Amniotic epithelial cell (primary cell): Measurements from ENCODE around the gene GSC2.

Source experiments
- DNase-seq: peaks from one replicate; pipeline ENCODE4 v3.0.0-alpha.2; 2010; ENCODE audit warnings: low read depth

The GSC2 gene

GRCh38 chr22:19152942-19153883 is 3.1 kb upstream of the GSC2 start:
- DNase-seq: no peak

DNA sequence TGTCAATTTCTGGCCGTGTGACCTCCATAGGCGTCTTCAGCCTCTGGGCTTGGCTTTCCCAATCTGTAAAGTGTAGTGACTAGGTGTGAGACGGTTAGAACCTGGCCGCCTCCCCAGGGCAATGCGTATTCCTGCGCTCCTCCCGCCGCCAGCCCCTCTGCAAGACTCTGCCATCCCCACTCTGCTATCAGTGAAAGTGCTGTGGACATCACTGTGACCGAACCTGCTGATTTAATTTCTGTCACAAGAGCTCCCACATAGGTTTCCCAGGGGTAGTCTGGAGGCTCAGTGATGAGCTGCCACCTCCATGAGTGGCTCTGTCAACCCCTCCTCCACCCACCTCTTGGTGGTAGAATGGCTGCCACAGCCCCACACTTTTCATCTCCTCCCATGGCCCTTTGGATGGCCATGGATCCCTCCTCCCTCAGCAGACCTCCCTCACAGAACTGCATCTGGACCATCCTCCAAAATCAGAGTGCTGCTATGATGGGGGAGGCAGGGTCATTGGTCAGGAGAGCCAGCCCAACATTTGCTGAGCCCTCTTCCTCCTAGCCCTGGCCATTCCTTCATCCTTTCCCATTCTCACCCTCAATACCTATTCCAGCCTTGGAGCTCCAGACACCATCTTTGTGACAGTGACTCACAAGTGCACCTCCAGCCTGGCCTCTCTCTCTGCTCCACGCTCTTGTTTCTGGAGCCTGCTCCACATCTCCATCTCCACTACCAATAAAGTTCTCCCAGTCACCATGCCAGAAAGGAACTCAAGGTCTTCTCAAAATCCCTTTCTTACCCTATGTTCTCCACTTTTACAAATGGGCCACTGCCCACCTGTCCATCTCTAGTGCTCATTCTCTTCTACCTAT is 1.5 kb upstream of the GSC2 start:
- no peak for DNase-seq

GRCh38 chr22:19150482-19151328 is 613 bp upstream of the GSC2 start:
- DNase-seq: no peak

DNA sequence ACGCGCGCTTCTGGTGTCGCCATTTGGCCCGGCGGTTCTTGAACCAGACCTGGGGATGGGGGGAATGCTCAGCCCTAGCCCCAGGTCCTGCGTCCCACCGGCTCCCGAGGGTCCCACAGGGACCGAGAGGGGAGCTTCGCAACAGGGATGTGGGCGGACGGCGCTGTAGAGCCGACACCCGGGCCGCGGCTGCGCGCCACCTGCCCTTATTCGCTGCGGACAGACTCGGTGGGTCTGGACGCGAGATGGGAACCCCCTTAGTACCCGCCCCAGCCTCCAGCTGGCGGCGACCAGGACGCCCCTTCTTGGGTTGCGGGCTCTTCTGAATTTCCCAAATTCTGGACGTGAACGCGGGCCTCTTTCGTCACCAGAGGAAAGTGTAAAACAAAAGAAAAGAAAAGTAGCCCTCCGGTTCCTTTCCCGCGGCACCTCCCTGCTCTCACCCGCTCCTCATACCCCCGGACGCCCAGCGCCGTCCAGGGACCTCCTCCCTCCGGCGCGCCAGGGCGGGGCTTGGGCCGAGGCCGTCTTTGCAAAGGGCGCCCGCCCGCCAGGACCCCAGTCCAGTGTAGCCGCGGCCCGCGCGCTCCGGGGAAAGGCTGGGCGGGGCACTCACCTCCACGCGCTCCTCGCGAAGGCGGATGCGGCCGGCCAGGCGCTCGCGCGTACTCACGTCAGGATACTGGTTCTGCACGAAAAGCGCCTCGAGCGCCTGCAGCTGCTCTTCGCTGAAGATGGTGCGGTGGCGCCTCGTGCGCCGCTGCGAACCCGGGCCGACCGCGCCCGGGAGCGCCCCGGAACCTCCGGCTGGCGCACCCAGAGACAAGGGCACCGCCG is 827 bp downstream of the GSC2 start:
- DNase-seq: no peak

GRCh38 chr22:19148417-19149046 is 1.6 kb downstream of the GSC2 start:
- DNase-seq: no peak

GRCh38 chr22:19147195-19147780 is 2.8 kb downstream of the GSC2 start:
- DNase-seq: no peak

DNA sequence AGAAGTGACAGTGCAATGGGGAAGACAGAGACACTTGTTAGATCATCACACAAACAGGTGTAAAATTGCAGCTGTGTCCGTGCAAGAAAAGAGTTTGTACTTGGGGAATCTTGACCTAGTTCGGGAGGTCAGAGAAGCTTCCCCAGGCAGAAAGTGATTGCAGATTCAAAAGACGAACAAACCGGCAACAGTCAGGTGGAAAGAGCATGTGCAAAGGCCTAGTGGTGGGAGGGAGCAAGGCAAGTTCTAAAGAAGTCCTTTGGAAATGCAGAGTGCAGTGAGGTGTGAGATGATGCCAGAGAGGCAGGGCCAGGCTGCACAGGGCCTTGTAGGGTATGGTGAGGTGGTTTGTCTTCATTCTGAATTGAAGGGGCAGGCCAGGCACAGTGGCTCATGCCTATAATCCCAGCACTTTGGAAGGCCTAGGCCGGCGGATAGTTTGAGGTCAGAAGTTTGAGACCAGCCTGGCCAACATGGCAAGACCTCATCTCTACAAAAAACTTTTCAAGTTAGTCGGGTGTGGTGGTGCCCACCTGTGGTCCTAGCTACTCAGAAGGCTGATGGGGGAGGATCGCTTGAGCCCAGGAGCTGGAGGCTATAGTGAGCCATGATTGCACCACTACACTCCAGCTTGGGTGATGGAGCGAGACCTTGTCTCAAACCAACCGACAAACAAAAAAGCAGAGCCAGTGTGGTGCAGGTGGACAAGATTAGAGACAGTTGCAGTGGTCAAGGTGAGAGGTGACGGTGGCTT is 3.7 kb downstream of the GSC2 start:
- no peak for DNase-seq

- no peak for DNase-seq
These were observed 6.1 kb downstream of the GSC2 start for GRCh38 chr22:19143967-19144400.

DNA sequence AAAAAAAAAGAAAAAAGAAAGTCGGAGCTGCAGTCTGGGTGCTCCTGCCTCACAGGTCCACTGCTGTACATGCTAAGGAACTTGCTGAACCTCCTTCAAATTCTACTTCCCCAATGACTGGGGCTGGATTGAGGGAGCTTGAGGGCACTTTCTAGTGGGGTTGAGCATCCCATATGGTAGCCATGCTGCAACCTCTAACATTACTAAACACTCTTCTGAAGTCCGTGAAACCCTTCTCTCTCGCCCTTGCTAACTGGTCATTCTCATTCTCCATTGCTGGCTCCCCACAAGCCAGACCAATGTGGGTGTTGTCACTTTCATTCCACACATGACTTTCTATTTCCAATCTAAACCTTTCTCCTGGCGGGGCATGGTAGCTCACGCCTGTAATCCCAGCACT is 6.9 kb downstream of the GSC2 start:
- DNase-seq: no peak

- no peak for DNase-seq
These were observed 7.7 kb downstream of the GSC2 start for GRCh38 chr22:19142394-19142793.

DNA sequence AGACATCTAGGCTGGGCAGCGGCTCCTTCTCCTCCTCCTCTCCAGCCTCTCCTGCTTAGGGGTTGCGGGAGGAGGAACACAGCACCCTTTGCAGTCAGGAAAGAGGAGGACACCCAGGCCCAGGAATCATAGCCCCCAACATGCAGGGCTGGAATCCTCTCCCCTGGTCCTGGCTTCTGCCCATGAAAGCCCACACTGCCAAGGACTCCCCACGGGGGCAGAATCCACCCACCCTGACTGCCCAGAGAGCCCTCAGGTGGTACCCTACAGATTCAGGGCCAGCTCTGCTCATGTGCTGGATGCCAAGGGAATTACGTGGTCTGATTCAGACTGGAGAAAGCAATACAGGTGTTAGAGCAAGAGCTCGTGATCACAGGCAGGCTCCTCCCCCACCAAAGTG is 10.1 kb downstream of the GSC2 start:
- no peak for DNase-seq

DNA sequence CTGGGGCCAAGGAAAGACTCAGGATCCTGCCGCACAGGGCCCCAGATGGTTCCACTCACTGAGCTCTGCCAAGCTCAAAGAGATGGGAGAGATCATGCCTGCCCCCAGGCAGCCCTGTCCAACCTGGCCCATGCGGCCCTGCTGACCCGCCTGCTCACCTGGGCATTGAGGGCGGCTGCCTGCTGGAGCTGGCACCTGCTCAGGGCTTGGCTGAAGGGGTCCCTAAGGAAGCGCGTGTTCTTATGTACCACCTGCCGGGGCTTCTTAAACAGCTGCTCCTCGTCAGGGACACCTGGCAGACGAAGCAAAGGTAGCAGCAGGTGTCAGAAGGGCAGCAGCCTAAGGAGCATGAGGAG is 11.1 kb downstream of the GSC2 start:
- DNase-seq: no peak

- DNase-seq: no peak
These were observed 11.7 kb downstream of the GSC2 start for GRCh38 chr22:19138217-19139000.

DNA sequence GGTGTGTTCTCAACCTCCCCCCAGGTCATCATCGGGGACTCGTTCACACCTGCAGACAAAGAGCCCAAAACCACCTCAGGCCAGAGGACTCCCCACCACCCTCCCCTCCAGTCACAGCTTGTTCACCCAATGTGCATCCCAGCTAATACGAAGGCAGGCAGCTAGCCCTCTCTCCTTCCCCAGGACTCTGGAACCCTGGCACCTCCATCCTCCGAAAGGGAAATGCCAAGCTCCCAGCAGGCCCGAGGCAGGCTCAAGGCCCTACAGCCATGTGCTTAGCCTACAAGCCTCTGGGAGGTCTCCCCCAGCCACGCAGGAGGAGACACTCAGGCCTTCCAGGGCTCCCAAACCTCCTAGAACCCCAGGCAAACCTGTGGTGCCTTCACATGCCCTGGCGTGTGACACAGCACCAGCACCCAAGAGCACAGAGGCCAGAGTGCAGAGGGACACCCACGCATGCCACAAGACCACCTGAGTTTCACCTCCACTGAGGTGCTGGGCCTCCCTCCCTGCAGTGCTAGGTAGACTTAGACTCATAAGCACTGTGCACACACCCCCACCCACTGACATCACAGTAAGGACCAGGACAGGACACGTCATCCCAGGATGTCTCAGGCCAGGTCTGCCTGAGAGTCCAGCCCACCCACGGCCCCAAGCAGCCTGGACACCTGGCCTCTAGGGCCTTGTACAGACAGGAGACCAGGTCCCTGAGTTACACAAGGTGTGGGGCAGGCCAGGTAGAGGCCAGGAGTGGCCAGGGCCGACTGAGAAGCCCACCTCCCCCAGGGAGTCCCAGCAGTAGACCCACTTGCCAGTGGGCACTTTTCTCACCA is 12.5 kb downstream of the GSC2 start:
- no peak for DNase-seq

DNA sequence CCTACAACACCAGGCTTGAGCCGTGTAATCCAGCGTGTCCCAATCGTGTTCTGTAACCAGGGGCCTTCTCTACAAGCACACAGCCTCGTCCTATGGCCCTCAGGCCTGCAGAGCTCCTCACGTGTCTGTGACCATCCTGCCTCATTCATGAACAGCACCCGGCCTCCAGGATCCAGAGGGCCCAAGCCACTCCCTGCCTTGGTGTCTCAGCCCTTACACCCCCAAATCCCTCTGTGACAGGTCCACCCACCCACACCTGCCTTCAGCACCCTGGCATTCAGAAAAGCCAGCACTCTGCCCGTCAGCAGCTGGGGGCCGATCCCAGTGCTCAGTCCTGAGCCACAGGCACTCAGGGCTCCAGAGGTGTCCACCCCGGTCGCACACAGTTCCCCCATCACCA is 13.2 kb downstream of the GSC2 start:
- DNase-seq: no peak

DNA sequence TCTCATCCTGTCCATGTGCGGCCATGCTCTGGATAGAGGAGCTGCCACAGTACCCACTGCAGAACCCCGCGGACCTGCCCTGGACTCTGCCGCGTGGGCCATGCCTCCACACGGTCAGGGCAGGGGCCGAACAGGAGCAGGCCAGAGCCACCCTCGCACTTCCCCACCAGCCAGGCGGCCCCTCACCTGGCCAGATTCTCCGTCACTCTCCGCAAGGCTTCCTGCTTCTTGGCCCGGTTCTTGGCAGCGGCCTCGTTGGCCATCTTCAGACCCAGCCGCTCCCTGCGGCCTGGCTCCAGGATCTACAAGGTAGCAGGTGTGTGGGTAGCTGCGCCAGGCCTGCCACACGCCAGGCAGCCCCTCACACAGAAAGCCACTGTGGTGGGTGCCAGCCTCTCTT is 15.2 kb downstream of the GSC2 start:
- DNase-seq: no peak

DNA sequence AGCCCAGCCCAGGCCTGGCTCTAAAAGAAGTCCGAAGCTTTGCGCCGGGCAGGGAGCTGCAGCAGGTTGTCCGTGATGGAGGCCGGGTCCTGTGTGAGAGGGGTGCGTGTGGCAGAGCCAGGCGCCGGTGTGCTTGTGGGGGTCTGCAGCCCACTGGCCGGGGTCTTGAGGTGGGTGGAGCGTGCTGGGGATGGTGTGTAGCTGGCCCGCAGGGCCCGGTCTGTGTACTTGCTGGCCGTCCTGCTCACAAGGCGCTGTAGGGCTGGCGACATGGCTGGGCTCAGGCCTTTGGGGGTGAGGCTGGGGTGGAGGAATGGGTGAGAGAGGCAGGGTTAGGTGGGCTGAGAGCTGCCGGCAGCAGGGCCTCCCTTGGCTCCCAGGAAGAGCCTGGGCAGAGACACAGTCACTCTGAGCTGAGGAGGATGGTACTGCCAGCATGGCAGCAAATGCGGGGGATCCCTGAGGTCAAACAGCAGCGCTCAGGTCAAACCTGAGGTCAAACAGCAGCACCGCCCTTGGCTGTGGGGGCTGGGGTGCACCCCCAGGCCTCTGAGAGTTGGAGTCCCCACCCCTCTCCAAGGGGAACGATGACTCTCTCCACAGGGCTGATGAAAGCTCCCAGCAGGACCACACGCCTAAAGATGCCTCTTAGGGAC is 15.8 kb downstream of the GSC2 start:
- no peak for DNase-seq
